ENCODE data around the gene PEX16. TPM values are rescaled to one million over a fixed set of nuclear protein-coding genes. Genes with fewer than 3 reads are reported as not detected.

Gene PEX16
- total RNA-seq, 2 experiments from 2014 or later: 56.3 to 62.0 TPM

GRCh38 chr11:45899448-45900174 lies 18.1 kb downstream of the PEX16 start:
- intact Hi-C loops (cut with DNase I, micrococcal nuclease): loop anchor here in 1 of 2 experiments (2.0 kb wide), 1 partner anchor 17 kb away; the partner anchor contains the start of gene PEX16
- peak in 13 of 14 experiments; percentile 30 to 87 (median 53) for DNase-seq
- ChIA-PET CTCF (no interaction called here), POLR2A (interaction anchor here (1.9 kb wide), 1 partner anchor 18 kb away, joined by 10 read pairs; the partner anchor contains the start of gene PEX16)
- peak; percentile 70 for ATAC-seq (ENCODE audit: poor library complexity)
- Histone ChIP-seq H3K27me3 (ENCODE audit: control insufficient read depth in 1 of 2, insufficient read depth in 2 of 2, low read length in 2 of 2) (peaks cover 41 to 53% of the 10 kb centered on the region in 2 experiments), H3K27ac (ENCODE audit: low read depth in 1 of 2, low read length in 2 of 2) (no peak overlapping the region), H3K4me3 (ENCODE audit: low read length) (peak overlapping the region; percentile 34), H3K9me3 (ENCODE audit: control insufficient read depth in 1 of 2, insufficient read depth in 1 of 2, low read length in 2 of 2) (peaks cover 0 to 12% of the 10 kb centered on the region in 2 experiments), H3K4me1 (ENCODE audit: insufficient read depth, low read length) (peaks cover 17% of the 10 kb centered on the region), H3K36me3 (ENCODE audit: insufficient read depth, low read length) (no peaks in the 10 kb centered on the region)
- Mint-ChIP-seq H3K4me1 (ENCODE audit: low read depth) (peaks cover 13% of the 10 kb centered on the region), H3K36me3 (ENCODE audit: low read depth) (no peaks in the 10 kb centered on the region), H3K9me3 (no peaks in the 10 kb centered on the region), H3K4me3 (peak overlapping the region; percentile 45), H3K27ac (no peak overlapping the region), H3K27me3 (peaks cover 53% of the 10 kb centered on the region)
- no peak for TF ChIP-seq CTCF (IDR thresholded peaks at IDR 0.05)

GRCh38 chr11:45899086-45899447 lies 18.6 kb downstream of the PEX16 start:
- H3K27ac Mint-ChIP-seq: no peak overlapping the region
- POLR2A ChIA-PET: interaction anchor here (0.9 to 1.9 kb wide), 2 partner anchors 19 to 52 kb away, joined by 3 to 10 read pairs; partner anchors contain the start of genes CRY2 and PEX16

GRCh38 chr11:45897556-45897955 lies 20.1 kb downstream of the PEX16 start:
- POLR2A ChIA-PET: no interaction called here
- Mint-ChIP-seq H3K4me3 (no peak overlapping the region), H3K27me3 (peaks cover 65% of the 10 kb centered on the region)

More at GRCh38 chr11:45899086-45899447, 18.6 kb downstream of the PEX16 start:
- no peaks in the 10 kb centered on the region for H3K9me3 Mint-ChIP-seq
- peaks cover 59% of the 10 kb centered on the region for H3K27me3 Mint-ChIP-seq
- no peak for ATAC-seq (ENCODE audit: poor library complexity)
- intact Hi-C loops (cut with DNase I, micrococcal nuclease): no loop called here
- no peak for TF ChIP-seq CTCF (IDR thresholded peaks at IDR 0.05)
- Histone ChIP-seq H3K27me3 (ENCODE audit: control insufficient read depth in 1 of 2, insufficient read depth in 2 of 2, low read length in 2 of 2) (peaks cover 45 to 59% of the 10 kb centered on the region in 2 experiments), H3K9me3 (ENCODE audit: control insufficient read depth in 1 of 2, insufficient read depth in 1 of 2, low read length in 2 of 2) (peaks cover 0 to 12% of the 10 kb centered on the region in 2 experiments), H3K27ac (ENCODE audit: low read depth in 1 of 2, low read length in 2 of 2) (no peak overlapping the region), H3K4me1 (ENCODE audit: insufficient read depth, low read length) (peaks cover 17% of the 10 kb centered on the region), H3K36me3 (ENCODE audit: insufficient read depth, low read length) (no peaks in the 10 kb centered on the region), H3K4me3 (ENCODE audit: low read length) (peak overlapping the region; percentile 34)
- peaks cover 13% of the 10 kb centered on the region for H3K4me1 Mint-ChIP-seq (ENCODE audit: low read depth)
- no peak for DNase-seq
- peak overlapping the region; percentile 45 for H3K4me3 Mint-ChIP-seq
- CTCF ChIA-PET: no interaction called here
- H3K36me3 Mint-ChIP-seq (ENCODE audit: low read depth): no peaks in the 10 kb centered on the region

More at GRCh38 chr11:45897556-45897955, 20.1 kb downstream of the PEX16 start:
- CTCF ChIA-PET: no interaction called here
- H3K9me3 Mint-ChIP-seq: no peaks in the 10 kb centered on the region
- intact Hi-C loops (cut with DNase I, micrococcal nuclease): no loop called here
- H3K4me1 ChIP-seq (ENCODE audit: insufficient read depth, low read length): peaks cover 17% of the 10 kb centered on the region
- peaks cover 45 to 62% of the 10 kb centered on the region in 2 experiments for H3K27me3 ChIP-seq (ENCODE audit: control insufficient read depth in 1 of 2, insufficient read depth in 2 of 2, low read length in 2 of 2)
- H3K4me1 Mint-ChIP-seq (ENCODE audit: low read depth): peaks cover 13% of the 10 kb centered on the region
- DNase-seq (no peak), ATAC-seq (ENCODE audit: poor library complexity) (no peak)
- no peaks in the 10 kb centered on the region for H3K36me3 Mint-ChIP-seq (ENCODE audit: low read depth)
- H3K27ac ChIP-seq (ENCODE audit: low read depth in 1 of 2, low read length in 2 of 2): no peak overlapping the region
- H3K27ac Mint-ChIP-seq: no peak overlapping the region
- no peak overlapping the region for H3K4me3 ChIP-seq (ENCODE audit: low read length)
- H3K9me3 ChIP-seq (ENCODE audit: control insufficient read depth in 1 of 2, insufficient read depth in 1 of 2, low read length in 2 of 2): peaks cover 0 to 12% of the 10 kb centered on the region in 2 experiments
- no peak for TF ChIP-seq CTCF (IDR thresholded peaks at IDR 0.05)
- H3K36me3 ChIP-seq (ENCODE audit: insufficient read depth, low read length): no peaks in the 10 kb centered on the region
